BLaER1 treated with 17β-estradiol and CSF1 and Interleukin-3, amounts not matched to agents 10 nM and 100 nM (cell line): Measurements from ENCODE around the gene EGFL8.

Experiments
- H3K27ac ChIP-seq, 11 experiments: shearing (Covaris generic); formaldehyde crosslinking; 2 replicates each; pipeline ENCODE4 v1.8.1; 2022
- H3K27me3 ChIP-seq, 11 experiments: shearing (Covaris generic); formaldehyde crosslinking; 2 replicates each; pipeline ENCODE4 v1.8.1; 2022
- H3K36me3 ChIP-seq, 11 experiments: shearing (Covaris generic); formaldehyde crosslinking; 2 replicates each; pipeline ENCODE4 v1.8.1; 2022
- H3K4me1 ChIP-seq, 10 experiments: shearing (Covaris generic); formaldehyde crosslinking; 2 replicates each; pipeline ENCODE4 v1.8.1; 2022
- H3K4me2 ChIP-seq, 11 experiments: shearing (Covaris generic); formaldehyde crosslinking; 2 replicates each; pipeline ENCODE4 v1.8.1; 2022
- H3K4me3 ChIP-seq, 10 experiments: shearing (Covaris generic); formaldehyde crosslinking; 2 replicates each; pipeline ENCODE4 v1.8.1; 2022
- H3K9ac ChIP-seq, 11 experiments: shearing (Covaris generic); formaldehyde crosslinking; 2 replicates each; pipeline ENCODE4 v1.8.1; 2022
- H3K9me3 ChIP-seq, 11 experiments: shearing (Covaris generic); formaldehyde crosslinking; replicated peaks in 1 of 11; 2 replicates each; pipeline ENCODE4 v1.8.1; 2022
- H4K20me1 ChIP-seq, 11 experiments: shearing (Covaris generic); formaldehyde crosslinking; 2 replicates each; pipeline ENCODE4 v1.8.1; 2022
- Cebpa-rat ChIP-seq, 11 experiments: shearing (Covaris generic); IDR thresholded peaks; 2 replicates each; pipeline ENCODE4 v1.8.1; 2022

The EGFL8 gene

DNA sequence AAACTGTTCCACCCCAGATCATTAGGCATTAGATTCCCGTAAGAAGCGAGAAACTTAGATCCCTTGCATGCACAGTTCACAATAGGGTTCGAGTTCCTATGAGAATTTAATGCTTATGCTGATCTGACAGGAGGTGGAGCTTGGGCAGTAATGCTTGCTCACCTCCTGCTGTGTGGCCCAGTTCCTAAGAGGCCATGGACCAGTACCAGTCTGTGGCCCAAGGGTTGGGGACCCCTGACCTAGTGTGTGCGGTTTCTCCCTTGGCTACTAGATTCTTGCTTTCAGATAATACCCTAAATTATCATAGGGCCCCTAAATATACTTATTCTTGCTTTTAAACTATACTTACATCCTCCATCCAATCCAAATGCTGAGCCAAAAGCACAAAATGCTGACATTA lies 30.0 kb downstream of the EGFL8 start:
- Histone ChIP-seq H4K20me1 (no peaks in the 10 kb centered on the region), H3K4me2 (peak overlapping the region; percentile 95 to 100 (median 100)), H3K9me3 (no peaks in the 10 kb centered on the region), H3K4me3 (peak overlapping the region in 4 of 10 experiments; percentile 56 to 87 (median 78); a peak in 5 of 20 replicates), H3K27ac (peak overlapping the region in 10 of 11 experiments; percentile 2 to 99 (median 97); a peak in 19 of 22 replicates), H3K9ac (peak overlapping the region in 9 of 11 experiments; percentile 2 to 97 (median 86); a peak in 12 of 22 replicates), H3K27me3 (no peaks in the 10 kb centered on the region), H3K36me3 (0 out of 22 replicates have a peak, but pooled peaks cover 0 to 3% (median 0%) of the 10 kb centered on the region in 11 experiments), H3K4me1 (peaks cover 42 to 64% (median 55%) of the 10 kb centered on the region in 10 experiments)
- no peak for TF ChIP-seq Cebpa-rat (IDR thresholded peaks at IDR 0.05)

DNA sequence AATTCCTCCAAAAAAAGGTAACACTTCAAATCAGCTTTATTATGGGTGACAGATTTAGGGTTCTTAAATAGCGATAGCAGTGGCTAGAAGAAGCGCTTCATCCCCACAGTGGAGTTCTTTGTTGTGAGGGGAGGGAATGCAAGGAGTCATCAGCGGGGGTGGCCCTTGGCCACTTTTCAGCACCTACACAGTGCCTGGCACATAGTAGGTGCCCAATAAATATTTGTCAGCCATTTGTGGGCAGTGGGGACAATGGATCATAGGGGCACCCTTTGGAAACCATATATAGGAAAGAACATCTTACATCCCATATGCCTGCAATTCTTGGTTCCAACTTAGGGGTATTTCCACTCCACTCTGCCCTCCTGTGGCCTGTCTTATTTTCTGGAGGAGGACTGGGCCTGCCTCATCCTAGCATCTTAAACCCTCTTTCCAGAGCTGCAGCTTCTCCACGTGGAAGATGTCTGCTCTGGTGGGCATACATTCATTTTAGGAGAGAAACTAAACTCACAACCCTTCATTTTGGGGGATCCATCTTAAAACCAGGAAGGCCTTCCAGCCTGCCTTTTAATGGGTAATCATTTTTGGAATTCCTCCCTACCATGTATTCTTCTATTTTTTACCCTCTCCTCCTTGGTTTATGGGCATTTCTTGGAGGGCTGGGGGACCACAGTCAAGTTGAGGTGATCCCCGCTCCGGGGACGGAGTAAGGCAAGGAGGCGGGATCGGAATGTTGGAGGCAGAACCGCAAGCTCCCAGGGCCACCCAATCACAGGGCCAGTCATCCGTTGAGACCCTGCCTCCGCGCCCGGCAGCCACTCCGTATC lies 30.6 kb downstream of the EGFL8 start:
- no peaks in the 10 kb centered on the region for H3K9me3 ChIP-seq
- no peak for TF ChIP-seq Cebpa-rat (IDR thresholded peaks at IDR 0.05)
- no peaks in the 10 kb centered on the region for H3K27me3 ChIP-seq
- H3K36me3 ChIP-seq, result 0 out of 22 replicates have a peak, but pooled peaks cover 0 to 3% (median 0%) of the 10 kb centered on the region in 11 experiments
- H3K27ac ChIP-seq, result peak overlapping the region; percentile 42 to 99 (median 97); a peak in 20 of 22 replicates
- H3K4me2 ChIP-seq, result peak overlapping the region; percentile 95 to 100 (median 100)
- peak overlapping the region; percentile 49 to 87 (median 59) for H3K4me3 ChIP-seq
- peaks cover 42 to 64% (median 55%) of the 10 kb centered on the region in 10 experiments for H3K4me1 ChIP-seq
- peak overlapping the region; percentile 63 to 97 (median 81) for H3K9ac ChIP-seq
- no peaks in the 10 kb centered on the region for H4K20me1 ChIP-seq

DNA sequence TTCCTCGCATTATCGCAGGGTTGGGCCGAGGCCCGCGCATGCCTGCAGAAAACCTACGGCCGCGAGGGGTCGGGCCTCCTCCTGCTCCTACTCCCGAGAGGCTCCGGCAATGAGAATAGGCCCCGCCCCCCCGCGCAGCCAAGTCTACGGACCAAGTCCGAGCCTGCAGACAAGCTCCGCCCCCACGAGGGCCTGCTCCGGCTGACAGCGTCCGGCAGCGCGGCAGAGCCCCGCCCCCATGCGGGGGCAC lies 31.2 kb downstream of the EGFL8 start:
- no peaks in the 10 kb centered on the region for H4K20me1 ChIP-seq
- H3K9me3 ChIP-seq, result no peaks in the 10 kb centered on the region
- H3K4me3 ChIP-seq, result peak overlapping the region; percentile 69 to 87 (median 78); a peak in 19 of 20 replicates
- H3K4me1 ChIP-seq, result peaks cover 42 to 60% (median 55%) of the 10 kb centered on the region in 10 experiments
- H3K36me3 ChIP-seq, result 0 out of 22 replicates have a peak, but pooled peaks cover 0 to 3% (median 0%) of the 10 kb centered on the region in 11 experiments
- H3K27me3 ChIP-seq, result no peaks in the 10 kb centered on the region
- H3K9ac ChIP-seq, result peak overlapping the region in 10 of 11 experiments; percentile 87 to 97 (median 92); a peak in 19 of 22 replicates
- H3K27ac ChIP-seq, result peak overlapping the region in 10 of 11 experiments; percentile 91 to 99 (median 97); a peak in 19 of 22 replicates
- no peak for TF ChIP-seq Cebpa-rat (IDR thresholded peaks at IDR 0.05)
- H3K4me2 ChIP-seq, result peak overlapping the region in 7 of 11 experiments; percentile 96 to 100 (median 100); a peak in 10 of 22 replicates

DNA sequence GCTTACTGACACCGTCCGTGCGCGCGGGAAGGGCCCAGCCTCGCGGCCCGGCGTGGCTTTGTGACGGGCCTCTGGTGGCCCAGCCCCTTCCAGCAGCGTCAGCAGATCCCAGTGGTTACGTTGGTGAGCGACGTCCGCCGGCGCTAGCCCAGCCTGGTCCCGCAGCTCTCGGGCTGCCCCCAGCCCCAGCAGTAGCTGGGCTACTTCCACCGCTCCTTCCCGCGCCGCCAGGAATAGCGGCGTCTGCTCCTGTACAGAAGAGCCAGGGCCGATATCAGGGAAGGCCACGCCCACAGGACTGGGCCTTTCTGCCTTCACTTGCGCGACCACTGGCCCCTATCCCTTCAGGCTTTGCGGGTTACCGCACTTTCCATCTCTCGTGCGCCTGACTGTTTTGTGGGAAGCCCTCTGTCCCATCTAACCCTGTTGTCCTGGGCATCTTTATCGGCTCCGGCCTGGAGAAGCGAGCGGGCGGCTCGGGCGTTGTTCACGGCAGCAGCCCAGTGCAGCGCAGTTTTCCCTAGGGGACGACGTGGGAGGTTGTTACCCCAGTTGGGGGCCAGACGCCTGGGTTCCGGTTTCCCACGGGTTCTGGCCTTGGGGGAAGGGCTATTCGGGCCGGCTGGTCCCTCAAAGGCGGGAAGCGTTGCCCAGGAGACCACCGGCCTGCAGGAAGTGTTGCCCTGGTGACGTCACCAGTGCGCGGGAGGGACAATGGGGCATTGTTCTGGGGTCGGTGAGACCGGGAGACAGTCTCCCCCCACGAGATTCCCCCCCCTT lies 31.7 kb downstream of the EGFL8 start:
- H4K20me1 ChIP-seq, result no peaks in the 10 kb centered on the region
- peak overlapping the region; percentile 69 to 87 (median 78) for H3K4me3 ChIP-seq
- no peaks in the 10 kb centered on the region for H3K27me3 ChIP-seq
- H3K27ac ChIP-seq, result peak overlapping the region; percentile 91 to 99 (median 97)
- TF ChIP-seq Cebpa-rat (IDR thresholded peaks at IDR 0.05), result no peak
- H3K36me3 ChIP-seq, result 0 out of 22 replicates have a peak, but pooled peaks cover 0 to 3% (median 0%) of the 10 kb centered on the region in 11 experiments
- H3K9ac ChIP-seq, result peak overlapping the region; percentile 87 to 97 (median 92)
- H3K9me3 ChIP-seq, result no peaks in the 10 kb centered on the region
- peak overlapping the region; percentile 80 to 99 (median 95) for H3K4me2 ChIP-seq
- H3K4me1 ChIP-seq, result peaks cover 42 to 55% (median 52%) of the 10 kb centered on the region in 10 experiments

DNA sequence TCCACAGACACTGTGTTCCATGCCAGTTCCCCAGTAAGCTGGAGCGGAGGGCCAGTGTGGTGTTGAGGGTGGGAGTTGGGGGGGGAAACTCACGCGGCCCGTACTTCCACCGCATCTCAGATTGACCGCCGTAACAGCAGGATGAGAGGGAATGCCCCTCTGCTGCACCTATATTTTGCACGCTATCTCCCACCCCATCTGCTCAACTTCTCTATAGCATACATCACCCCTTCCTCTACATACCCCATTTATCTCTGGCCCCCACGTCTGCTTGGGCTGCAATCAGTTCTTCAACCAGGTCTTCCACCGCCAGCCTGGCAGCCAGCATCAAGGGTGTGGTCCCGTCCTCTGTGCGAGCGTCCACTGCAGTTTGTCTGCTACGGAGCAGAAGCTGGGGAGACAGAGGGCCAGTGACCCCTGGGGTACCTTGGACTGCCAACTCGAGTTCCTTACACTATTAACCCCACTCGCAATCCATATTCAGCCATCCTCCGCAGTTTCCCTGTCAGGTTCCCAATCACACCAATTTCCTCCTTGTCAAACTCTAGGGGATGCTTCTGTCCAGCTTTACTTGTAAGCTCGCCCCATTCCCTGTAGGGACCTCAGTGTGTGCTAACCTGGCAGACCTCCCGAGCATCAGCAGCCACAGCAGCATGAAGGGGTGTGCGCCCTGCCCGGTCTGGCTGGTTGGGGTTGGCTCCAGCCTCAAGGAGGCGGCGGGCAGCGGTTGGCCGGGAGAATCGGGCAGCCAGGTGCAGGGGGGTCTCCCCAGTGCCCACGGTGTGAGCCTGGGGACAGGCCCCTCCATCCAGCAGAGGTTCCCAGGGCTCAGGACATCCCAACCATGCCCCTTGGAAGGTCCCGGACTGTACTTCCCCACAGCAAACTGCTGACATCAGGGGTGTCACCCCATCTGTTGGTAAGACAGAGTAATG lies 32.6 kb downstream of the EGFL8 start:
- peaks cover 41 to 47% (median 45%) of the 10 kb centered on the region in 10 experiments for H3K4me1 ChIP-seq
- H3K27ac ChIP-seq, result peak overlapping the region; percentile 91 to 99 (median 97)
- no peaks in the 10 kb centered on the region for H3K27me3 ChIP-seq
- peak overlapping the region; percentile 80 to 99 (median 95) for H3K4me2 ChIP-seq
- H4K20me1 ChIP-seq, result no peaks in the 10 kb centered on the region
- H3K9ac ChIP-seq, result peak overlapping the region; percentile 87 to 97 (median 92)
- H3K4me3 ChIP-seq, result peak overlapping the region; percentile 69 to 87 (median 78)
- no peaks in the 10 kb centered on the region for H3K36me3 ChIP-seq
- no peak for TF ChIP-seq Cebpa-rat (IDR thresholded peaks at IDR 0.05)
- no peaks in the 10 kb centered on the region for H3K9me3 ChIP-seq

DNA sequence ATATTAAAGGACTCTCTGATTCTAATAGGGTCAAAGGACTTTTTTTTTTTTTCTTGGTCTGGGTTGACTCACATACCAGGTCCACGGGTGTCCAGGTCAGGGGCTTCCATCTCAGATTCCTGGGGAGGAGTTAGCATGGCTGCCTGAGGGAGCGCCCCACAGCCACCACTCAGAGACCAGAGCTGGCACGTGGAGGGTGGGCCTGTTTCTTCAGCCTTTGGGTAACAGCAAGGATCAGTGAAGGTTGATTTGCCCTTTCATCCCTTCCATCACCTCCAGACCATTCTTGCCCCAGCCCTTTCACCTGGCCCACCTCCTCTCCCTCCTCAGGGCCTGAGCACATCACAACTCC lies 33.9 kb downstream of the EGFL8 start:
- peaks cover 33 to 41% (median 37%) of the 10 kb centered on the region in 10 experiments for H3K4me1 ChIP-seq
- TF ChIP-seq Cebpa-rat (IDR thresholded peaks at IDR 0.05), result no peak

DNA sequence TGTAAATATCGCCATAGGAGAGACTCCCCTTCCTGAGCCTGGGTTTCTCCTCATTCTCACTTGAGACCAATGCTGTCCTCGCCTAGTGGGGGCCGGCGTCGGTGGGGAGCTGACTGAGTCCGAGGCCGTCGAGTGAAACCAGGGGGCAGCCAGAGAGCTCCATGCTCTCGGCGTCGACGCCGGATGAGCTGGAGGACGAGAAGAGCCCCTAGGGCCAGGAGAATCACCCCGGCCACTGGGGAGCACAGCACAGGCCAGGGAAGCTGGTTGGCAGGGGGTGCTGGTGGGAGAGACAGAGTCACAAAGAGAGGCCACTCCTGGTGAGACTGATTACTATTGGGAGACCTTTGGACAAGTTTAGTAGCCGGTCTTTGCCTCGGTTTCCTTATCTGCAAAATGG lies 34.5 kb downstream of the EGFL8 start:
- no peaks in the 10 kb centered on the region for H3K9me3 ChIP-seq
- TF ChIP-seq Cebpa-rat (IDR thresholded peaks at IDR 0.05), result no peak

More for the DNA sequence above, 33.9 kb downstream of the EGFL8 start:
- Histone ChIP-seq H3K4me3 (no peak overlapping the region), H3K9ac (no peak overlapping the region), H3K4me2 (no peak overlapping the region), H3K27ac (no peak overlapping the region), H3K27me3 (no peaks in the 10 kb centered on the region), H4K20me1 (no peaks in the 10 kb centered on the region), H3K36me3 (no peaks in the 10 kb centered on the region), H3K9me3 (no peaks in the 10 kb centered on the region)

DNA sequence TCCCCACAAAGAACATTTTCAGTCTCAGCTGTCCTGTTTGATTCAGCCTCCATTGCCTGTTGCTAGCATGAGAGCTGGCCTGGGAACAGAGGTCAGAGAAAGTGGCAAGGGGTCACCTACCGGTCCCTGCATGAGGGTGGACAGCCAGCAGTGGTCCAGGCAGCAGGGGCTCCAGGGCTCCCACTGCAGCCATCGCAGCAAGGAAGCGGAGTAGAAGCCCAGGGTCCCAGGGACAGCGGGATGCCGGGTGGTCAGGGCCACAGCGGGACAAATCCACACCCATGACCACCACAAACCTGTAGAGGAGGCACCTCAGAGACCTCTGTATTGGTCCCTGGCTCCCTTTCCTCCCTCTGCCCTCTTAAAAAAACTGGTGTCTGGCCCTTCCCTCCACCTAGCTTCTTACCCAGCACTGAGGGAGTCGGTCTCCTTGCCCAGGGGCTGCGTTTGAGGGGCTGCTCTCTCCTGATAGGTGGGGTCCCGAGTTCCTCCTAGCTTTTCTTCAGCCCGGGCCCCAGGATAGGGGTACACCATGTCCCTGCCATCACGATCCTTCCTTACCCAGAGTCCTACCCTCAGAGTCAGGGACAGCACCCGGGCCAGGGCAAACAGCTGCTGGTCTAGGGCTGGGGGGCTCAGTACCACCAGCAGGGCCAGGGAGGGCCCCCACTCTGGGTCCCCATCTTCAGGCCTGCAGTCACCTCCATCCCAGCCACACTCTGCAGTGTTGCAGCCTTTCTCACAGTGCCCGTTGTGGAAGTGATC lies 36.5 kb downstream of the EGFL8 start:
- no peak overlapping the region for H3K27ac ChIP-seq
- H3K9ac ChIP-seq, result no peak overlapping the region
- no peak for TF ChIP-seq Cebpa-rat (IDR thresholded peaks at IDR 0.05)
- H3K27me3 ChIP-seq, result no peaks in the 10 kb centered on the region
- no peaks in the 10 kb centered on the region for H4K20me1 ChIP-seq
- peaks cover 13 to 21% (median 19%) of the 10 kb centered on the region in 10 experiments for H3K4me1 ChIP-seq
- no peaks in the 10 kb centered on the region for H3K36me3 ChIP-seq
- no peak overlapping the region for H3K4me3 ChIP-seq
- H3K4me2 ChIP-seq, result no peak overlapping the region
- no peaks in the 10 kb centered on the region for H3K9me3 ChIP-seq

More for the DNA sequence above, 34.5 kb downstream of the EGFL8 start:
- Histone ChIP-seq H3K27me3 (no peaks in the 10 kb centered on the region), H3K4me1 (peaks cover 27 to 36% (median 31%) of the 10 kb centered on the region in 10 experiments), H3K27ac (no peak overlapping the region), H3K4me3 (no peak overlapping the region), H3K36me3 (no peaks in the 10 kb centered on the region), H3K9ac (no peak overlapping the region), H3K4me2 (no peak overlapping the region), H4K20me1 (no peaks in the 10 kb centered on the region)
